EL (cell line): Measurements from ENCODE around the gene DEFB112.

ENCODE experiments used
- DNase-seq: peaks from one replicate; pipeline ENCODE4 v3.0.0-alpha.2; 2016

DEFB112 gene, protein sequence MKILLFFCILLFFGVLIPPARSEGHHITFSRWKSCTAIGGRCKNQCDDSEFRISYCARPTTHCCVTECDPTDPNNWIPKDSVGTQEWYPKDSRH

DNA sequence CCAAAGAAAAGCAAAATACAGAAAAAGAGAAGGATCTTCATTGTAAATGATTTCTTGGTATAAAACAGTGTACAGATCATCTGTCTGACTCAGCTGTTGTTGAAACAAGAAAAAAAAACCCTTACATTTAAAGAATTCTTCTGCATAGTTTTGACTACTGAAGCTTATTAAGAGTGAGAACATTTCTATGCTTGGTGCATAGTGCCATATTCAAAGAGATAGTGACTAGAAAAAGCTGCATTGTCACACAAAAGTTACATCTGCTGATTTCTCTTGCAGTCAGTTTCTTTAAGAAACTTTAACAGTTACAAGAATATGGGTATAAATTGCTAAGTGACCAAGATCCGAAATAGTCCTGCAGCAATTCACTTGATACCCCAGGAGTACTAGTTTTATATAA is at the start of gene DEFB112:
Gene DEFB112, minus strand, starts transcription at position 101 of the 400 bp plus-strand sequence. Its CDS starts 60 bp downstream, at position 41.
- DNase-seq: no peak

DNA sequence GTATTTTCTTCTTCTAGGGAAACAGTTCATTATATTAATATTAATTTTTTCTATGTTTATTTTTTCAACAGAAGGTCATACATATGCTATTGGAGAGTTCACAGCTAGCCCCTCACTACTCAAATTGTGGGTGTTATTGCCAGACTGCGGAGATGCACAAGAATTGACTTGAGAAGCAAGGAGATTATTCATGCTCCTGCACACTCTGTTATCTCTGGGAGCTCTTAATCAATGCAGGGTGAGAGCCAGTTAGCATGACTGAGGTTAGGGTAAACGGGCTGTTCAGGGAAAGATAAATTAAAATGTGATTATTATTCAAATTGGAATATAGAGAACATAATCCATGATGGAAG is 48.9 kb upstream of the DEFB112 start:
- no peak for DNase-seq

DNA sequence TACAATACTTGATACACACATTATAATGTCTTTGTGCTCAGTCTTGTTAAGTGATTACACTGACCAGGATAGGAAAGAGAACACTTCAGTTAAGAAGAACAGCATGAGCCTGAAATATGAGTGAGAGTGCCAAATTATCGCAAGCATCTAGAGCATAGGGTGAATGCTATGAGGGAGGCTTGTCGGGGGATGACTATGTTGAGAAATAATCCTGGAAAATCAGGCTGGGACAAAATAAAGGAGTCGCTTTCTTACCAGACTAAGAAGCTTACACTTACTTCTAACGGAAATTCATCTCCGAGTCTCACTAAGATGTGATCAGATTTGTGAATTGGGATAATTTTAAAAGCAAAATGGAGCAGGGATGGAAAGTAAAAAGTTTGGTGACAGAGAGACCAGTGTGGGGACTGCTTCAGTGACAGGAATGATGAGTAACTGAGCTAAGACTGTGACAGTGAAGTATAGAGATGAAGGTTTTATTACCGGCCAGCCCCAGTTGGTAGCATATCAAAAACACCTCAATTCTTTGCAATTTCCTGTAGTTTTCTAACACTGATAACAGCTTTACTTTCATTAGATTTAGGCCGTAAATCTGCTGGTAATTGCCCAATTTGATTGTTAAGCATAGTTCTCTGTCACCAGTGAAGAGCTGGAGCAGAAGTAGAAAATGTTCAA is 48.4 kb upstream of the DEFB112 start:
- DNase-seq: no peak

DNA sequence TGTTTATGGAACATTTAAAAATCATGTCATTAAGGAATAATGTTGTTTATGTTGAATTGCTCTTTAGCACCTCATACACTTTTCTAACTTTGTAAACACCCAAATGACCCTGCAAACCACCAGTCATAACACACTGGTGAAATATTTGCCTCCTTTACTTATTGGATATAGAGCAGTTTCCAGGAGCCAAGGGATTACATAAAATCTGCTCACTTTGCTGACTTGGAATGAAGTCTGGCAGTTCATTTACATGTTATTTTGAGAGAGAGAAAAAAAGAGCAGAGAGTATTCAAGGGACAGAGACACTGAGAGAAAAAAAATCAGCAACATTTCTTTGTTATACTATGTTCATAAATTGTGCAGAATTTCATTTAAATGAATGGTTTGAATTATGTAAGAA is 46.6 kb upstream of the DEFB112 start:
- DNase-seq: no peak

DNA sequence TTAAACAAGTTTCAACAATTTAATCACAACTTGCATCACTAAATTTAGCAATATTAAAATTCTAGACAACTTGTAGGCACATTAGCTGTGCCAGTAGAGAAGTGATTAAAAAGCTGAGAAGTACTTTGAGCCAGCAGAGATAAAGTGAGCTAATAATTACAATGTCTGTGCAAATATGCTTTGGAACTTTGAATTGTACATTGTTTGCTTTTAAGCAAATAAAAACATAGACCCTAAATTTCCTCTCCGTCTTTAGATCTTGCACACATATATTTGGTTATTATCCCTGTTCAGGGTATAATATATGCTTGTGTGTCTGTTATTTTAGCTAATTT is 44.2 kb upstream of the DEFB112 start:
- DNase-seq: no peak

DNA sequence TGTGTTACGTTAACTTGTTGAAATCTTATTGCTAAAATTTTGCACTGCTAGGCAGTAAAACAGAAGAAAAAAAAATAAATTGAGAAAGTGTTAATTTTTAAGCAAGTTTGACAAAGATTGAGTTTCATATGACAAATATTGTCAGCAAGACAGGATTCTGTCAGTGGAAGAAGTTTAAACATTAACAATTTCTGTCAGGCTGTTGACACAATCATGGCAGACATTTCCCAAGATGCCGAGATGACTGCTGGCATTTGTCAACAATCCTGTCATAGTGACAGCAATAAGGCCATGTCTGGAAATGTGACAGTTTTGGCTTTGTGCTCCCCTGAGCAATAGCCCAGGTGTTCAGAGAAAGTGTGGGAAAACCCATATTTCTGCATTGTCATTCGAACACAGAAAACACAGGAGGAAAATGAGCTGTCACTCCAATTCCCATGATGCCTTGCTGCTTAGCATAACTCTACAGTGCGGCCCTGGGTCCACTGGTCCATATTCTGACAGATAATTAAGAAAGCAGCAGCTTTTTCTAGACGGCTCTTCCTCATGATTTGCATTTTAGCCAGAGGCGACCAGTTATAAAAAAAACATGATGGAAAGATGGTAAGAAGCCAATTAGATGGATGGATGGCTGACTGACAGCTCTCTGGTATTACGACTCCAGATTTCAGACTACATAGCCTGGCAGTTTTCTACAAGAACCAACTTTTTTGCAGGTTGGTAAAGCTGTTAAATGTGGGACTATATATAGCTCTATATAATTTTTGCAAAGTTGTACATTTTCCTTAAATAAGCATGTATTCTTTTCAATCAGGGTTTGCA is 43.6 kb upstream of the DEFB112 start:
- DNase-seq: no peak

DNA sequence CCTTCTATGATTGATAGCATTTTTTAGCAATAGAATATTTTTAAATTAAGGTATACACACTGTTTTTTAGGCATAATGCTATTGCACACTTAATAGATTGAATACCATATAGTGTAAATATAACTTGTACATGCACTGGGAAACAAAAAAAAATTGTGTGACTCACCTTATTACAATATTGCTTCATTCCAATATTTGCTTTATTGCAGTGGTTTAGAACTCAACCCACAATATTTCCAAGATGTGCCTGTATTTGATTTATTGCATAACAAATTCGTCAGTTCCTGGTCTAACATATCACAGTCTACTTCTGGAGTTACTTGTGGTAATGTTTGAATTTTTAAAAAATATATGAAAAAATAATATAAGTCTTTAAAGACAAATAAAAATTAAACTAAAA is 41.9 kb upstream of the DEFB112 start:
- peak; percentile 40 for DNase-seq

DNA sequence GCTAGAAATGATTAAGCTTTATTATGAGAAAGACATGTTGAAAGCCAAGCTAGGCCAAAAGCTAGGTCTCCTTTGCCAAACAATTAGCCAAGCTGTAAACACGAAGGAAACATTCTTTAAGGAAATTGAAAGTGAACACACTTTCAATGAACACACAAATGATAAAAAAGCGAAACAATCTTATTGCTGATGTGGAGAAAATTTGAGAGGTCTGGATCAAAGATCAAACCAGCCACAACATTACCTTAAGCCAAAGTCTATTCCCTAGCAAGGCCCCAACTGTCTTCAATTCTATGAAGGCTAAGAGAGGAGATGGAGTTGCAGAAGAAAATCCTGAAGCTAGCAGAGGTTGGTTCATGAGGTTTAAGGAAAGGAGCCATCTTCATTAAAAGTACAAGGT is 40.2 kb upstream of the DEFB112 start:
- DNase-seq: no peak

DNA sequence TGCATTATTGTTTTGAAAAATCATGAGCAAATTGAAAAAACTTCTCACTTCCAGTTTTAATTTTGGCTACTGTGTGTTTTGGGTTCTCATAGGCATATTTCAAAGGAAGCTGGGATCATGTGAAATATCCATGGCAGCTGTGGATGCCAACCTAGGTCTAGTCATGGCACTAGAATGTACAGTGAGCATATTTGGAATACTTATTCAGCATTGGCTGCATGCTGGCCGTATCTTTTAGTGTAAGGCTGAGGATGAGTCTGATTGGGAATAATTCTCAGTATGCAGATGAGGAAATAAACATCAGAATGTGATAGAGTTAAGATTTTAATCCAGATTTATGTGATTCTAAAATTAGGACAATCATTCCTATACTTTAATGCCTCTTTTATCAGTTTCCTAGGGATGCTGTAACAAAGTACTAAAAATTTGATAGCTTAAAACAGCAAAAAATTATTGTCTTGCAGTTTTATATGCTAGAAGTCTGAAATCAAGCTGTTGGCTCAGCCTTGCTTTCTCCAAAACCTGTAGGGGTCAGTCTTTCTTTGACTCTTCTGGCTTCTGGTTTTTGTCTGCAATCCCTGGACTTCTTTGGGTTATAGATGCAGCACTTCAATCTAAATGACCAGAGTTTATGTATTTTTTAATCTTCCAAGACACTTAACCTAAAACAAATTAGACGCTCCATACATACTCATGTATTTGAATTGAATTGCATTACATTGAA is 37.7 kb upstream of the DEFB112 start:
- DNase-seq: peak; percentile 93

DNA sequence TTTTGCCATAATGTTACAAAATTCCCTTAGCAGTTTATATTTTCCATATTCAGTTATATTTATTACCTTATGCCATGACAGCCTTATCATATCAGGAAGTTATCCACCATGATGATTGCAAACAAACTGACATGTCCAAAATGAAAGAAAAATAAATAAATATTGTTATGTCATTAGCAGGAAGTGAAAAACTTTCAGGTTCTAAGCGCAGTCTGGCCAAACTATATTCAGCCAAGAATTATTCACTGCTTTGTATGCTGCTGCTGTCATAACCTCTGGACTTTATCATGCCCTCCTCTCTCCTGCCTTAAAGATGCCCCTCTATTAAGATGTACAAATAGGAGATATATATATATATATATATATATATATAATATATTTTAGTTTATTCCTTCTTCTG is 27.7 kb upstream of the DEFB112 start:
- no peak for DNase-seq

DNA sequence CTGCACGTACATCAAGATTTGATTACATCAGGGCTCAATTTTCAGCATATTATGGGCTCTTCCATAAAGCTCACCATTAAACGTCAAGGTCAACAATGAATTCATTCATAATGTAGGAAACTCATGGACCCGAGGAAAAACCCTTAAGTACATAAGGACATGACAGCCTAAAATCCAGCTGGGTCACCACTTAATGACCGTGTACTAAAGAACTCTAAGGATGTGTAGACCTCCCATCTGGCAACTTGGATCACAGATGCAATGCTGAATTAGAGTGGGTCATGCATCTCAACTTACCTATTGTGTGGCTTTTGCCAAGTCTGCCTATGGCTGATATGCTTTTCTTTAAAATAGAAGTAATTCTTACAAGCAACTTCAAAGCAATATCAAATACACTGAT is 26.7 kb upstream of the DEFB112 start:
- no peak for DNase-seq

DNA sequence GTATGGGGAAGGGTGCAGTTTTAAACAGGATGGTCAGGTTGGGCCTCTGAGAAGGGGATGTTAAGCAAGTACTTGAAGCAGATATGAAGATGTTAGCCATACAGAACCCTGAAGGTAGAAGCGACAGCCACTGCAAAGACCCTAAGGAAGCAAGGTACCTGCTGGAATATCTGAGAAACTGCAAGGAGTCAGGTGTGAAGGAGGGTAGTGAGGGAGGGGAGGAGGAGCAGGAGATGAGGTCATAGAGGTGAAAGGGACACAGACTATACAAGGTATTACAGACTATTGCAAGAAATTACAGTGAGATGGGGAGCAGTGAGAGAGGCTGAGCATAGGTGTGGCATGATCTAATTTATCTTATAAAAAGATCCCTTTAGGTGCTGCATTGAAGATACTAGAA is 22.2 kb upstream of the DEFB112 start:
- no peak for DNase-seq

DNA sequence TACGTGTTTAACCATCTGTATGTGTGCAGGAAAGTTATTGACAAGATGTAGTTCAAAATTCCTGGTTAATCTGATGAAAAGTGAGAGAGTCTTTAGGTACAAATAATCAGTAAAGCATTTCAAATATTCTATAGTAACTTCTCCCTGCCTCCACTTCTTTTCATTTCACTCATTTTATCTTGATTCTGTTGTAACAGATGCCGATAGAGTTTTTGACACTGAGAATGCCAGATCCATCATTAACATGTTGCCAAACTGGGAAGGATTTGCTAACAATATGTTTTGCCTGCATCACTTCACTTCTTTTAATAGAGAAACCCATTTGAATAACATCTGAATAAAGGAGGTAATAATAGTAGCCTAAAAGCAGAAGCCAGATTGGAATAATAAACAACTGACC is 20.4 kb upstream of the DEFB112 start:
- no peak for DNase-seq

DNA sequence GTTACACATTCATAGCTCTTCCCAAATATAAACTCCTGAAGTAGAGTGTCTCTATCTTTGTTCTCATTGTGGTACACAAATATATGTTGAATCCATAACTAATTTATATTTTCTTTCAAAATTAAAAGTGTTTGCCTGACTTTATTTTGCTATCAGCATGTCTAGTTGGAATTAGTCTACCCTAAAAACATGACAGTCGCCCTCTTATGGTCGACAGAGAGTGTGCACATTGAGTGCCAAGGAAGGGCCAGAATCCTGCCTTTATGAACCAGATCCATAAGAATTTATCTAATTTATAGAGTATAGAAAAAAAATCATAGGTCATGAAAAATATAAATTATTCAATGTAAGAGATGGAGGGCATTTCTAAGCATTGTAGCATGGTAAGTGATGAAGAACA is 12.3 kb upstream of the DEFB112 start:
- peak; percentile 8 for DNase-seq

DNA sequence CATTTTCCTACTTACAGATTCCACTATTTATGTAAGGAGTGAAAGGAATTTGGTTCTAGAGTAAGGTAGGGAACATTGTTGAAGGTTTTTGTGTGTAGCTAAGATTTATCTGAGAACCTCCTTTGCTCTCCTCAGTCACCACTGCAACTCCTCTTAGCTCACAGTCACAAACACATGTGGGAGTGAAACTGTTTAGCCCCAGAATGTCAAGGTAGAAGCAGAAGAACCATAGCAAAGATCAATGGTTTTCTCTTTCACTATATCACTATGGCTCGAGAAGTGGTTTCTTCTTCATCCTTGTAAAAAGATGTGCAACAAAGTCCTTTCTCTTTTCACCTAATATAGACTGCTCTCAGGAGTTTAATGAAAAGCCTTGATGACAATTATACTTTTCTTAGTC is 6.5 kb upstream of the DEFB112 start:
- DNase-seq: no peak

DNA sequence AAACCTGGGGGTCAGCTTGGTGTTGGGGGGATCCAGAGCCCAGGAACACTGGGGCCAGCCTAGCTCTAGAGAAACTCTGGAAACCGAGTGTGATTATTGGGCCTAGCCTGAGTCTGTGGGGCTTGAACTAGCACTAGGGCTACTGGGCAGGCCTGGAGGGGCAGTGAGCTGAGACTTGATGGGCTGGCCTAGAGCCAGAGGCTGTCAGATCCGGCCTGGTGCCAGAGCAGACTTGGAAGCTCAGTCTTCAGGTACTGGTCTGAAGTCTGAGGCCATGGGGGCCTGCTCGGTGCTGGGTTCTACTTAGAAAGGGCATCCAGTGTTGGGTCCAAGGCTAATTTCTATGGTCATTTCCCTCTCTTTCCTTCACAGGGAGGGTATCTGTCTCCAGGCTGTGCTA is 2.7 kb downstream of the DEFB112 start:
- DNase-seq: no peak

DNA sequence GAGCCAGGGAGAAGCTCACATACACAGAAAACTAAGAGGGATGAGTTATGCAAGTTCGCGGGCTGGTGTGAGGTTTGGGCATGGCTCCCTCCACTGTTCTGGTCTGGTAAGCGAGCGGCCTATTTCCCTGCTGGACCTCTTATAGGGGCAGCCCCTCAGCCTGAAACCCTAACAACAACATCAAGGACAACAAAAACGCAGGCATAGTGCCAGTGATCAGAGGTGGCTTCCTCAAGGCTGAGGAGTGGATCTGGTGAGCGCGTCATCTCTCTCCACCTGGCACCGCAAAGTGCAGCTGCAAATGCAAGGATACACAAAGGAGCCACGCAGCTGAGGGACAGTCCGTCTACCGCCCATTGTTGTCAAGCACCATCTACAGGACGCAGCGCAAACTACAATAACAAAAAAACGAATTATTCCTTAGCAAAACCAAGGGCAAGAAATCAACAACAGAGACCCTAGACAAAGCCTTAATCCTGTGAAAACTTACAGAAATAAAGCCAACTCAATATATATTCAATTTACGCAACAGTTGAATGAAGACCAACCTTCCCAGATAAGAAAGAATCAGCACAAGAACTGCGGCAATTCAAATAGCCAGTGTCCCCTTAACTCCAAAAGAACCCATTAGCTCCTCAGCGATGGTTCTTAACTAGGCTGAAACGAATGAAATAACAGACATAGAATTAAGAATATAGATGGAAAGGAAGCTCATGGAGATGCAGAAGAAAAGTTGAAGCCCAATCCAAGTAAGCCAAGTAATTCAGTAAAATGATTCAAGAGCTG is 18.8 kb downstream of the DEFB112 start:
- peak; percentile 3 for DNase-seq

DNA sequence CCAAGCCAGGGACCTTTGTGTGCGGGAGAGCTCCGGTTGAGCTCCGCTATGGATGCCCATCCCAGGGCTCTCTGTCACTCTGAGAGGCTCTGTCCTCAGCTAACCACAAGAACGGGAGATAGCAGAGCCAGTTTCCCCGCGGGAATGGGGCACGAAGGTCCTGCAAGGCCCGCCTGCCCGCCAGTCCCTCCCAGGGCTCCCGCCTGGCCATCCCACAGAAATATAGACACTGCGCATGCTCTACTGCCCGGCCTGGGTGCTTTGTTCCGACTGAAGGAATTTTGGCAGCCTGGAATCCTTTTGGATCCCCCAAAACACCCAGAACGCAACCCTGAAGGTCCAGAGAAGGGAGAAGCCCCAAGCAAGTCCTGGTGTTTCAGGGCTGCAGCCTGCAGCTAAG is 19.4 kb downstream of the DEFB112 start:
- DNase-seq: no peak

DNA sequence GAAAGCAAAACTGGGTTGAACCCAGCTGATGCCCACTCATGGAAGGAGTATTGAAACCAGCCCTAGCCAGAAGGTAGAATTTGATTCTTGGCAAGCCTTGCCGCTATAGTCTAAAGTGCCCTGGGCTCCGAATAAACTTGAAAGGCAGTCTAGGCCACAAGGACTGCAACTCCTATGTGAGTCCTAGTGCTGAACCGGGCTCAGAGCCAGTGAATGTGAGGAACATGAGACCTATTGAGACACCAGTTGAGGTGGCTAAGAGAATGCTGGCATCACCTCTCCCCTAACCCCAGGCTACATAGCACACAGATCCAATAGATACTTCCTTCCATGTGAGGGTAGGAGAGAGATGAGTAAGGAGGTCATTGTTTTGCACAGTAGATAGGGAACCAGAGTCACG is 24.5 kb downstream of the DEFB112 start:
- DNase-seq: no peak

DNA sequence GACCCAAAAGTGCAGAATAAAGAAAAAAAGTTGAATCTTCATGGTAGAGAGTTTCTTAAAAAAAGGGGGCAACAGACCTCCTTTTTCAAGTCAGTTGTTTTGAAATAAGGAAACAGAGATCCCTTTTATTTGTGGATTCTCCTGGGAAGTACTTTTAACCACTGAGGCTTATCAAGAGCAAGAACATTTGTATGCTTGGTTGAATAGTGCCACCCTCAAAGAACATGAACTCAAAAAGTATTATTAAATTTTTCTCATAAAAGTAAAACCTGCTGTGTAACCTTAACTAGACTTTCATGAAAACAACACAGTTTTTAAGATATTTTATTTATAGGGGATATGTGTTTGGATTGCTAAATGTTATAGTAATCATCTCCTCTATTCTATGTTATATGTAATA is 27.8 kb downstream of the DEFB112 start, which contains the start of gene DEFB110:
Gene DEFB110, minus strand, starts transcription at position 101 of the 400 bp plus-strand sequence. Its CDS starts 59 bp downstream, at position 42.
- no peak for DNase-seq

DNA sequence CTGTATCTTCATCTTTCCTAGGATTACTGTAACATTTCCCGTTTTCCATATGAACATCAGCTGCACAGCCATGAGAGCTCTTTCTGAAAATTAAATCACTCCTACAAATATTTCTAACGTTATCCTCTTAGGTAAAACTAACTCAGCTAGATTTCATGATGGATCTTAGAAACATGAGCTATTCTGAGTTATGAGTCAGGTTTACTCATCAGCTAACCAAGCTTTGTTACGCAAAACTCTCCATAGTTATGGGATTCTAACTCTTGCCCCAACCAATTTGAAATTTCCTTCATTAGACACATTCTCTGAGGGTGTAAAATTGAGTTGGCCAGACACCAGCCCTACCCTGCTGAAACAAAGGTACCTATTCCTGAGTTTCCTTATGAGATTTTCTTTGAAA is 41.9 kb downstream of the DEFB112 start:
- peak; percentile 12 for DNase-seq

DNA sequence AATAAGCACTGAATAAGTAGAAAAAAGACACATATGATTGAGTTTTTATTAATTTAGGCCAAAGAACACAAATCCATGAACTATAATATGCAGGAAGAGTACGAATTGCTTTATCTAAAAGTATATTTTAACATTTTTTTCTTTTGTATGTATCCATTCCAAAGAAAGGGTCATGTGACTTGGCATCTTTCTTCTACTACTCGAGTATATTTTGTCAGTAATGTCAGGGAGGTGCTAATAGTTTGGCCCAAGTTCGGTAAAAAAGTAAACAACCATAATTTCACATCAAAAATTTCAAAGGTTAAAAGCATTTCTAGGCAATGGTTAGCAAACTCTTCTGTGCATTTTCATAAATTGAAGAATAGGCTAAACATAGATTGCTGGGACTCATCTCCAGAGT is 46.6 kb downstream of the DEFB112 start:
- no peak for DNase-seq

DNA sequence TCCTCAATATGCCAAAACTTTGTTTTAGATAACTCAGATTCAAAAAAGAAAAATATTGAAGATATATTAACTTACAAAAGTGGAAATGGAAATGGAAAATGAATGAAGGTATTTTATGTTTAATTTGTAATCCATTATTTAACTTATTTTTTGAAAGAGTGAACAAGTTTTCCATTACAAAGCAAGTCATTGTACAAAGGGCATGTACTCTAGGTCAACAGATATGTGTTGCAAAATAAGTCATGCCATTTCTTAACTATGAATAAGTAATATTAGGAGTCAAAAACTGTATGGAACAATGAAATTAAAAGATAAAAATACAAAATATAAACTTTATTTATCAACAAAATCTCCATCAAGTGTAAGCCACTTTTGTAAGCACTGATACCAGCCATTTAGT is 54.5 kb downstream of the DEFB112 start:
- DNase-seq: no peak
